NCI-H2029 (cell line): ENCODE results near the gene C6orf136.

Source experiments
- DNase-seq: peaks from one replicate; lab custom pipeline; 2025; lab: John Stamatoyannopoulos, UW

The C6orf136 gene

DNA sequence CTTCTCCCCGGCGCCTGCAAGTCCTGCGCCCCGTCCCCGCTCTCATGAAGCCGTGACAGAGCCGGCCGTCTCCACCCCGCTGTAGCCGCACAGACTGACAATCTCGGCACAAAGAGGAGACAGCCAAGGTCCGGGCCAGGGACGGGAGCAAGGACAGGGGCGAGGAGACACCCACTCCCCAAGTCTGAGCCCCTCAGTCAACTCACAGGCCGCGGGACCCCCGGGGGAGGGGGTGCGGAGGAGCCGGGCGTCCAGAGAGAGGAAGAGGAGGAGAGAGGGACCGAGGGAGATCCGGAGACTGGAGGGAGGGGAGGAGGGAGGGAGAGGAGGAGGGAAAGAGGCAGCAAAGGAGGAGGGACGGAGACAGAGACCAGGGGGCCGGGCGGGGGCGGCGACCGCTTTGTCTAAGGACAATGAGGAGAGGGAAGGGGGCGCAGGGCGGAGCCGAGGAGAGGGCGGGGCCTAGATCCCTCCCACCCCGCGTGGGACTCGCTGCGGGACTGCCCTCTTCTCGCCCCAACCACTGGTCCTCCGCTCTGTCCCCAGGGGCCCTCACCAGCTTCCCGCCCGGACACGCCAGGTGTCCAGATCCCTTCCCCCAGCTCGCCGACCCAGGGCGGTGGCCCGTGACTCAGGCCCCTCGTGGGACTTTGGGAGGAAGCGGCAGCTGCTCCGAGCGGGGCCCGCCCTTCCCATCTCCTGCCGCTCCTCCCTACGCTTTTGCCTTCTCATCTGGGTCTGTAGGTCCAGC, 40.1 kb downstream of the C6orf136 start:
- peak; percentile 74 for DNase-seq

DNA sequence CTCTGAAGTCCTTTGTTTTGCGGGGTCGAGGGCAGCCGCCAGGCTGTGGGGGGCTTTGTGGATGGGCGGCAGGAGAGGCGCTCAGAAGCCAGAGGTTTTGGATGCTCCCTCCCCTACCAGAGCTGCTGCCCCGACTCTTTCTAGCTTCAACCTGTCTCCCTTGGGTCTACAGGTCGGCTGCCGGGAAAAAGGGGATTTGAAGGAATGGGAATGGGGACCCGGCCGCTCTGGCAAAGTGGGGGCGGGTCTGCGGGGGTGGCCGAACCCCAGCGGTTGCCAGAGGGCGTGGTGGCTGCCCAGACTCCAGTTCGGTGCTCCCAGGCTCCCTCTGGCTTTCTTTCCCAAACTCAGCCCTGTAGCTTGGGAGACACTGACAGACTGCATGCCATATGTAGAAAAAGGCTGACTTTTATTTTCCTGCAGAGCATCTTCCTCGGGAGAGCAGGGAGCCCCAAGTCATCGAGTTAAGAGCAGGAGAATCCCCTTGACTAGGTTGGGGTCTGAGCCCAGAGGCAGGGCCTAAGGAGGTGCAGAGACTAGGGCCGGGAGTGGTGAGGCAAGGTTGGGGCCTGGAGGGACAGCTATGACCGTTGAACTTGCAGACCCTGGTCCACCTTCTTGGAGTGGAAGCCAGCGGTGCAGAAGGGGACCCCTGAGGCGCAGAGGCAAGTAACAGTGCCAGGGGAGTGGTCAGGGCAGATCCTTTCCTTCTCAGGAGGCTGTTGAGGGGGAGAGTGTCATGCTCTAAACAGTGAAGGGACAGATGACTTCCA, 40.9 kb downstream of the C6orf136 start:
- no peak for DNase-seq

DNA sequence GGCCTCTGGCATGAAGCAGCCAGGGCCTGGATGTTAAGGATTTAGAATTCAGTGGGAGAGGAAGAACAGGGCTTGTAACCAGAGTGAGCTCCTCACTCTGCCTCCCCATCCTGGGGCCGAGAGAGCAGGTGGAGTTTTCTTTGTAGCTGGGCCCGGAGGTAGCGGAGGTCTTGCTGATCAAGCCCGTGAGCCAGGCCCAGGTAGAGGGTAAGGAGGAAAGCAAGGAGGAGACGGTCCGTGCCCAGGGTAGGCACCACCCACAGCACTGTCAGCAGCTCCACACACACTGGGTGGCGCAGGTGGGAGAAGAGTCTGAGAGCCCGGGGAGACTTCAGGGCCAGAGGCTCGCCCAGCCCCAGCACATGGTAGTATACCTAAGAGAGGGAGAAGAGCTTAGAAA, 41.6 kb downstream of the C6orf136 start:
- DNase-seq: no peak

DNA sequence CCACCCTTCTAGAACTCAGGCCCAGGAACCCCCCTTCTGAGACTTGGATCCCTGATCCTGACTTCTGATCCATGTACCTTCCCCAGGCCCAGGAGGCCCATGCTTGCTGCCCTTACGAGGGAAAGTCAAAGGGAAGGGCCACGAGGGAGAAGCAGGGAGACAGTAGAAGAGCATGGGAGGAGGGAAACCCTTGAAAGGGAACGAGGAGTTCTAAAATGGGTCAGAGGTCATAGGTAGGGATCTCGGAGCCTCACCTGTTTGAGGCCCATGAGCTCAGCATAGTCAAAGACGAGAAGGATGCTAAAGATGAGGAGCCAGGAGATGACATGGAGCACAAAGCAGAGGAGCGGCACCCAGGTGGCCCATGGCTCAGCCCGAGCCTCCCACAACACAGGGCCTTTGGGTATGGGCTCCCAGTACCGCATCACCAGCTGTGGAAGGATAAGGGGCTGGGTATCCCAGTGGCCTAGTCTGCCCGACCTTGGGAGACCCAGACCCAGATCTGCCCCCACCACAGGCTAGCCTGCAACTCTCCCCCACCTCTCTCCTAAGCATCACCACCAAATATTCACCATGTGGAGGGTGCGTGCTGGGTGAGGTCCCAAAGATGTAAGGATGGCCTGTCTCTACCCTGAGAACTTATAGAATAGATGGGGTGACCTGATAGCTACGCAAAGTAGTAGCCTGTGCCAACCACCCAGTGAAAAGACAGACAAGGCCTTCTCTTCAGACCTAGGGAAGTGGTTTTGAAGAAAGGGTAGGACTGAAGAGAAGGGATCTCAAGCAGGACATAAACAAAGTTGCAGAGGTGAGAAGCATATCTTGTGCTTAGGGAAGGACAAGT, 42.3 kb downstream of the C6orf136 start:
- no peak for DNase-seq

DNA sequence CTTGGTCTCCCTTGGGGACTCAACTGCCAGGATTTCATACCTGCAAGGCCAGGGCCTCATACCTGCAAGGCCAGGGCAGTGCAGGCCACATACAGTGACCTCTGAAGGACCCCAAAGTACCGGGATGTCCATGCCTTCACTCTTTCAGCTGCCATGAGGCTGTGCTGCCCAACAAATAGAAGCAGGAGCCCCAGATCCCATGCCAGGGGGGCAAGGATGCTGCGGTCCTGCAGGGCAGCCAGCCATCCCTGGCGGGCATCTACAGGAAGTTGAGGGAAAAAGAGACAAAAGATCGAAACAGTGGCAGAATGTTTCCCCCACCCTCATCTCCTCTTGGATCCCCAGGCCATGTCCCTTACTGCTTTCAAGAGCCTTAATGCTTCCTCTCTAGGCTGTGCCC, 43.1 kb downstream of the C6orf136 start:
- DNase-seq: no peak

DNA sequence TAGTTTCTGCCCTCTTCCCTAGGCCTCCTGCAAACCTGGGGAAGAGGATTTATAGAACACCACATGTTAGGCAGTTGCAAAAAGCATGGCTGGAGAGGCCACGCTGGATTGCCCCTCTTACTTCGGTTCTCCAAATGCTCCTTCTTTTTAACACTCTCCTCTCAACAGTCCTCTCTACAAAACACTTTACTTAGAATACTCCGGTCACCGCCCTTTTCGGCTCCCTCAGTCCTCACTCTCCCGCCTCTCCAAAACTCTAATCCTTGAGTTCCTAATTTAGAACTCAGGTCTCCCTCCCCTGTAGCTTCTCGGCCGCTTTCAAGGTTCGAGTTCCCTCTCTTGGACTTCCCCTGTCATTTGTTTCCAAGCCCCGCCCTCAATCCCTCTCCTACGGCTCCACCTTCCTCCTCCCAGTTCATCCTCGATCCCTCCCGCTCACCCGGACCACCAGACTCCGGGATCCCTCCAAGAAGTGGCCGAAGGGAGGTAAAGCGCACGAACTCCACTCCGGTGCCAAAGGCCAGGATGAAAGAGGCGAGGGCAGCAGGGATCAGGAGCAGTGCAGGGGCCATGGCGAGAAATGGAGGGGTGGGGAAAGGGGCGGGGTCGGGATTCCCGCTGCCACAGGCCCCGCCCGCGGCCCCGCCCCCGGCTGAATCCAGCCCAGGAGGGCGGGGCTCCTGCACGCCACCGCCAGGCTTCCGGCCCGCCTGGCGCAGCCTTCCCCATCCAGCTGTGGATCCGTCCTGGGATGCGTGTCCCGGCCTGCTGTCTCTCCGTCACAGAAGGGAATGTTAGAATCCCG, 43.7 kb downstream of the C6orf136 start, which contains the start of gene NRM:
TSS of gene NRM (minus strand) at position 582 of the 805 bp plus-strand sequence. CDS start at position 572, 10 bp downstream.
- peak; percentile 85 for DNase-seq

DNA sequence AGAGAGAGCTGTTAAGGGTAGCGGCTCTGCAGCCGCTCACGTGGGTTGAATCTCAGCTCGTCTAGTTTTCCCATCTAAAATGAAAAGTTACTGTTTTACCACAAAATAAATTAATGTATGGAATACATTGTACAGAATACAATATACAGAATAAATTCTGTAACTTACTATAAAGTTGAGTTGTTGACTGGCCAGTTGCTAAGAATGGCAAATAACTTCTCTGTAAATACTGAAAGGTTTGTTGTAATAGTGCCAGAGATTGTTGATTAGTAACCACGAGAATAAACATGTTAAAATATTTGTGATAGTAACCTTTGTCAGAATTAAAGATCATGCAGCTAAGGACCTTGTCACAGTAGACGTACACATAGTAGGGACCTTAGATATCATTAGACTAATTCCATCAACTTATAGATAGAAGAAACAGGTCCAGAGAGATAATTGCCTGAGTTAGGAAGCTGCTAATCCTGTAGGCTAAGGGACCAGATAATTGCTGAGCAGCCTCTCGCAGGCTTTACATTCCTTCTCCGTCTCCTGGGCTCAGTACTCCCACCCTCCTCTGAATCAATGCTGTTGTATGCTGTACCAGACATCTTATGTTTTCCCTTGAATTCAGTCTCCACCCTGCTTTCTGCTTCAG, 44.4 kb downstream of the C6orf136 start:
- DNase-seq: no peak

DNA sequence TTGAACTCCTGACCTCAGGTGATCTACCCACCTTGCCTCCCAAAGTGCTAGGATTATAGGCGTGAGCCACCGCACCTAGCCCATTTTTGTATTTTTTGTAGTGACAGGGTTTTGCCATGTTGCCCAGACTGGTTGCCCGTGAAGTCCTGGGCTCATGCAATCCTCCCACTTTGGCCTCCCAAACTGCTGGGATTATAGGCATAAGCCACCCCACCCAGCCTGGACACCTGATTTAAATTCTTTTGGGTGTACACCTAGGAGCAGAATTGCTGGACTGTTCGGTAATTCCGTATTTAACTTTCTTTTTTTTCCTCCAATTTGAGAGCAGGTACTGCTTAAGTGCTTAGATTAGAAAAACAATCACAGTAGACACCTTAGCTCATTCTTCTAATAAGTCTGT, 49.5 kb downstream of the C6orf136 start:
- no peak for DNase-seq

DNA sequence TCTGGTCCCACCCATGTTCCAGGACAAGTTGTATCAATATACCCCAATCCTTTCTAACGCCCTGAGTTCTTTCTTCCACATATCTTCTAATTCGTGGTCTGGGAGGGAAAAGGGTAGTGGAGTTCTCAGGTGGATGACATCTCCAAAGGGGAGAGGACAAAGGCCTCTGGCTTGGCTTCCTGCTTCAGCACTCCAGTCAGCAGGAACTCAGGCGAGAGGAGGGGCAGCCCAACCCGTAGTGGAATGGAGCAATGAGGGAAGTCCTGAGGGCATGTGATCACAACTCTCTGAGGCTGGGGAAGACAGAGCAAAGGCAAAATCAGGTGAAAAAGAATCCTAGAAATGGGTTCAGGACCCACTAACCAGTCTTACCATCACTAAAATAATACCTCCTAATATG, 53.4 kb downstream of the C6orf136 start:
- no peak for DNase-seq
